Measurements from ENCODE around the gene POLR1A. TPM values are rescaled to one million over a fixed set of nuclear protein-coding genes. Genes with fewer than 3 reads are reported as not detected.
A peak's percentile ranks its signal among the peaks of the same experiment; 100 is the strongest.

Gene POLR1A
- total RNA-seq, 2 experiments from 2014 or later = 41.8 to 42.1 TPM

DNA sequence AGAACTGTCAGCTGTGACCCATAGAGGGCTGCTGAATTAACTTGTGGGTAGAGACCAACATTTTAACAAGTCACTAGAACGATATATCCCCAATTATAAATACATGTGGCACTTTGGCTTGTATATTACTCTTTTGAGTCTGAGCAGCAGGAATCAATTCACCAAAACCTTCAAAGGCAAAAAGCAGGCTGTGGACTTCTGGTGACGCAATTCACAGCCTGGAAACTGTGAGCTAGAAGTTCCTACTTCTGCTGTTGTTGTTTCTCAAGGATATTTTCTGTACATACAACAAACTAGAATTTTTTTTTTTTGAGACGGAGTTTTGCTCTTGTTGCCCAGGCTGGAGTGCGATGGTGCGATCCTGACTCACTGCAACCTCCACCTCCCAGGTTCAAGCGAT lies 37.6 kb upstream of the POLR1A start:
- ChIA-PET POLR2A (interaction anchor here (0.7 to 1.3 kb wide), 6 partner anchors 10 to 37 kb away, joined by 3 to 5 read pairs (median 3); partner anchors contain the start of gene PTCD3), CTCF (no interaction called here)
- Mint-ChIP-seq H3K4me3 (no peak overlapping the region), H3K4me1 (ENCODE audit: low read depth) (peaks cover 16% of the 10 kb centered on the region), H3K27ac (no peak overlapping the region), H3K36me3 (ENCODE audit: low read depth) (peaks cover 49% of the 10 kb centered on the region), H3K27me3 (no peaks in the 10 kb centered on the region), H3K9me3 (no peaks in the 10 kb centered on the region)
- ATAC-seq (no peak), DNase-seq (no peak)
- intact Hi-C loops (cut with micrococcal nuclease) = no loop called here
- TF ChIP-seq, protein P1, sequence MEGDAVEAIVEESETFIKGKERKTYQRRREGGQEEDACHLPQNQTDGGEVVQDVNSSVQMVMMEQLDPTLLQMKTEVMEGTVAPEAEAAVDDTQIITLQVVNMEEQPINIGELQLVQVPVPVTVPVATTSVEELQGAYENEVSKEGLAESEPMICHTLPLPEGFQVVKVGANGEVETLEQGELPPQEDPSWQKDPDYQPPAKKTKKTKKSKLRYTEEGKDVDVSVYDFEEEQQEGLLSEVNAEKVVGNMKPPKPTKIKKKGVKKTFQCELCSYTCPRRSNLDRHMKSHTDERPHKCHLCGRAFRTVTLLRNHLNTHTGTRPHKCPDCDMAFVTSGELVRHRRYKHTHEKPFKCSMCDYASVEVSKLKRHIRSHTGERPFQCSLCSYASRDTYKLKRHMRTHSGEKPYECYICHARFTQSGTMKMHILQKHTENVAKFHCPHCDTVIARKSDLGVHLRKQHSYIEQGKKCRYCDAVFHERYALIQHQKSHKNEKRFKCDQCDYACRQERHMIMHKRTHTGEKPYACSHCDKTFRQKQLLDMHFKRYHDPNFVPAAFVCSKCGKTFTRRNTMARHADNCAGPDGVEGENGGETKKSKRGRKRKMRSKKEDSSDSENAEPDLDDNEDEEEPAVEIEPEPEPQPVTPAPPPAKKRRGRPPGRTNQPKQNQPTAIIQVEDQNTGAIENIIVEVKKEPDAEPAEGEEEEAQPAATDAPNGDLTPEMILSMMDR (IDR thresholded peaks at IDR 0.05) = no peak

DNA sequence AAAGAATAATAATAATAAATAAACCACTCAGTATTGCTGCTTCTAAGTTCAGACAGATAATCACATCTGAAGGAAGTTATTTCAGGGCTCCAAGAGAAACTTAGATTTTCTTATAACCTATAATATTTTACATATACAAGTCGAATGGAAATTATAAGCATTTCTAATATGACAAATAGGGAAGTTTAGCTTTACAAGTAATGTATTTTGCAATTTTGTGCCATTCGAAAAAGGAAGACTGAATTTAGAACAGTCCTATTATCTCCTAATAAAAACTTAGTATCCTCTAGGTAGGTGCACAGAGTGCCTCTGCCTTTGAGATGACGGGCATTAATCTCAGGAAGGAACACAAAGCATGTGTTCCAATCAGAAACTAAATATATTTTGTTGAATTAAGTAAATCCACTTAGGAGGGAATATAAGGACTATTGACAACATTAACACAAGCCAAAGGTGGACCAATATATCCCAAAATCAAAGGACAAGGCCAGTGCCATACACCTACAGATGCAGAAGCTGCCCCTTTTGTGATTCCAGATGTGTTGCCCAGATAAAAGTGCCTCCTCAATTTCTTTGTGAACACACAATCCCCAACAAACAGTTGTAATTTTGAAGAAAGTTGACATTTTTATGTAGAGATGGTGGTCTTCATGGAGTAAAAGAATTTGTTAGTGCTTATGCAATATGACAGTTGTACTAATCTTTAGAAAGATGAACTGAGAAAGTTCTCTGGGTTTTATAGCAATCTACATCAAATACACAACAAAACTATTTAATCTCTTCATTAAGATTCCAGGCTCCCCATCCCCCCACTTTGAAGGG lies 37.0 kb upstream of the POLR1A start:
- no peak overlapping the region for H3K4me3 Mint-ChIP-seq
- intact Hi-C loops (cut with micrococcal nuclease) = no loop called here
- ChIA-PET POLR2A (interaction anchor here (0.7 to 1.3 kb wide), 6 partner anchors 9 to 36 kb away, joined by 3 to 5 read pairs (median 3); partner anchors contain the start of gene PTCD3), CTCF (no interaction called here)
- ATAC-seq = no peak
- H3K36me3 Mint-ChIP-seq (ENCODE audit: low read depth) = peaks cover 49% of the 10 kb centered on the region
- peaks cover 14% of the 10 kb centered on the region for H3K4me1 Mint-ChIP-seq (ENCODE audit: low read depth)
- H3K27me3 Mint-ChIP-seq = no peaks in the 10 kb centered on the region
- no peaks in the 10 kb centered on the region for H3K9me3 Mint-ChIP-seq
- DNase-seq = no peak
- H3K27ac Mint-ChIP-seq = peak overlapping the region; percentile 34
- TF ChIP-seq, protein P1 (IDR thresholded peaks at IDR 0.05) = no peak

DNA sequence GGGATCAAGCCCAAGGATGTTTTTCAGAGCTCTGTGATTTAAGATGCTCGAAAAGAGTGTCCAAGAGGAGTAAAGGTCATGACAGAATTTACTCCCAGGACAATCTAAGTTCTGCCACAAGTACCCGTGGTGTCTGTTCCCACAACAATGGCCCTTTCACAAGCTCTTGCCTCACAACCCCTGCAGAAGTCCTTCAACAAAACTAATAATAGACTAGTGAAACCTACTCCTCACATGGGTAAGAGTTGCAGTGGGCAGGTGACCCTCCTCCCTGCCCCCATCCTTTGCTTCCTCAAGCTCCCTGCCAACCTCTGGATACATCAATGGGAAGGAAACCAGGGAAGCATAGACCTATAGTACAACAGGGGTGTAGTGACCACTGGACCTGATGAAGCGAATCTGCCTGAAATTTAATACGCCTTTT lies 35.3 kb upstream of the POLR1A start:
- peaks cover 54% of the 10 kb centered on the region for H3K36me3 Mint-ChIP-seq (ENCODE audit: low read depth)
- no peaks in the 10 kb centered on the region for H3K27me3 Mint-ChIP-seq
- H3K27ac Mint-ChIP-seq = peak overlapping the region; percentile 41
- DNase-seq = no peak
- POLR2A ChIA-PET = interaction anchor here (0.6 to 1.2 kb wide), 2 partner anchors 32 to 59 kb away, joined by 3 to 5 read pairs; no protein-coding TSS in a partner anchor
- H3K4me1 Mint-ChIP-seq (ENCODE audit: low read depth) = peaks cover 12% of the 10 kb centered on the region
- H3K4me3 Mint-ChIP-seq = no peak overlapping the region
- CTCF ChIA-PET = interaction anchor here (1.0 kb wide), 1 partner anchor 17 kb away, joined by 3 read pairs; no protein-coding TSS in a partner anchor
- no peak for ATAC-seq
- intact Hi-C loops (cut with micrococcal nuclease) = no loop called here
- TF ChIP-seq, protein P1 (IDR thresholded peaks at IDR 0.05) = no peak
- H3K9me3 Mint-ChIP-seq = no peaks in the 10 kb centered on the region

DNA sequence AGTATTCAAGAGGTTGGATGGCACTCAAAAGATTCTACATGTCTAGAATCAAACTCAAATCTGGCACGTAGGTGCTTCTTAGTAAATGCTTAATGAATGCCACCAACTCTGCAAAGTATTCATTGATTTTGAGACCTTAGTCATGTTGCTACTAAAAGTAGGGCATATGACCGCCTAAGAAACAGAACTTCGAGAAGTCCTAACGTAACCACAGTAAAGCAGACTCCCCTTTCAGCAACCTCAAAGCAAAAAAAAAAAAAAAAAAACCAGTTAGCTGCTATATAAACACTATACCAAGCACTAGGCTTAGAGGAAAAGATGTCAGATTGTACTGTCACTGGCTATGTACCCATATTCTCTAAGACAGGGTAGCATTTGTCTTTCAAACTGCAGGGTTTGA lies 34.3 kb upstream of the POLR1A start:
- Mint-ChIP-seq H3K4me1 (ENCODE audit: low read depth) (peaks cover 12% of the 10 kb centered on the region), H3K27me3 (no peaks in the 10 kb centered on the region), H3K36me3 (ENCODE audit: low read depth) (peaks cover 61% of the 10 kb centered on the region), H3K27ac (peak overlapping the region; percentile 14), H3K9me3 (no peaks in the 10 kb centered on the region), H3K4me3 (no peak overlapping the region)
- ChIA-PET CTCF (no interaction called here), POLR2A (no interaction called here)
- DNase-seq = no peak
- no peak for ATAC-seq
- TF ChIP-seq, protein P1 (IDR thresholded peaks at IDR 0.05) = no peak
- intact Hi-C loops (cut with micrococcal nuclease) = no loop called here
